ENCODE data around the gene PLXNA2. TPM values are rescaled to one million over a fixed set of nuclear protein-coding genes. Genes with fewer than 3 reads are reported as not detected.
A peak's percentile ranks its signal among the peaks of the same experiment; 100 is the strongest.

Gene PLXNA2
- total RNA-seq, 1 experiment from 2014 or later = 10.2 TPM

GRCh38 chr1:208254862-208255261 lies 10.7 kb upstream of the PLXNA2 start:
- POLR2A ChIA-PET (ENCODE audit: unreplicated experiment) = no interaction called here
- Histone ChIP-seq H3K4me3 (no peak overlapping the region), H3K4me1 (replicated peaks; ENCODE audit: insufficient read depth) (no peaks in the 10 kb centered on the region; the same call in 1 of the 2 replicates), H4K20me1 (ENCODE audit: insufficient read depth) (no peaks in the 10 kb centered on the region), H3K27ac (no peak overlapping the region), H3K27me3 (ENCODE audit: insufficient read depth, low read depth) (peaks cover 31% of the 10 kb centered on the region), H3K36me3 (ENCODE audit: low read depth) (no peaks in the 10 kb centered on the region), H3K9me2 (ENCODE audit: insufficient read depth) (no peaks in the 10 kb centered on the region), H2AFZ (no peak overlapping the region), H3K9me3 (ENCODE audit: insufficient read depth, low read depth) (no peaks in the 10 kb centered on the region), H3K79me2 (ENCODE audit: low read depth) (no peaks in the 10 kb centered on the region), H3F3A (ENCODE audit: insufficient read depth, low read depth) (peaks cover 6% of the 10 kb centered on the region; the same call in 1 of the 2 replicates), H3K4me2 (no peak overlapping the region)
- TF ChIP-seq EZH2 (IDR thresholded peaks at IDR 0.05; ENCODE audit: low read depth) = no peak
- TF ChIP-seq, protein P1, sequence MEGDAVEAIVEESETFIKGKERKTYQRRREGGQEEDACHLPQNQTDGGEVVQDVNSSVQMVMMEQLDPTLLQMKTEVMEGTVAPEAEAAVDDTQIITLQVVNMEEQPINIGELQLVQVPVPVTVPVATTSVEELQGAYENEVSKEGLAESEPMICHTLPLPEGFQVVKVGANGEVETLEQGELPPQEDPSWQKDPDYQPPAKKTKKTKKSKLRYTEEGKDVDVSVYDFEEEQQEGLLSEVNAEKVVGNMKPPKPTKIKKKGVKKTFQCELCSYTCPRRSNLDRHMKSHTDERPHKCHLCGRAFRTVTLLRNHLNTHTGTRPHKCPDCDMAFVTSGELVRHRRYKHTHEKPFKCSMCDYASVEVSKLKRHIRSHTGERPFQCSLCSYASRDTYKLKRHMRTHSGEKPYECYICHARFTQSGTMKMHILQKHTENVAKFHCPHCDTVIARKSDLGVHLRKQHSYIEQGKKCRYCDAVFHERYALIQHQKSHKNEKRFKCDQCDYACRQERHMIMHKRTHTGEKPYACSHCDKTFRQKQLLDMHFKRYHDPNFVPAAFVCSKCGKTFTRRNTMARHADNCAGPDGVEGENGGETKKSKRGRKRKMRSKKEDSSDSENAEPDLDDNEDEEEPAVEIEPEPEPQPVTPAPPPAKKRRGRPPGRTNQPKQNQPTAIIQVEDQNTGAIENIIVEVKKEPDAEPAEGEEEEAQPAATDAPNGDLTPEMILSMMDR (conservative IDR thresholded peaks at IDR 0.05) = no peak
- no TSS peak for BruUV-seq (replicated peaks)
- intact Hi-C loops (cut with micrococcal nuclease; ENCODE audit: unreplicated experiment) = no loop called here
- CTCF ChIA-PET = no interaction called here
- DNase-seq = peak in 1 of 2 experiments; percentile 72

DNA sequence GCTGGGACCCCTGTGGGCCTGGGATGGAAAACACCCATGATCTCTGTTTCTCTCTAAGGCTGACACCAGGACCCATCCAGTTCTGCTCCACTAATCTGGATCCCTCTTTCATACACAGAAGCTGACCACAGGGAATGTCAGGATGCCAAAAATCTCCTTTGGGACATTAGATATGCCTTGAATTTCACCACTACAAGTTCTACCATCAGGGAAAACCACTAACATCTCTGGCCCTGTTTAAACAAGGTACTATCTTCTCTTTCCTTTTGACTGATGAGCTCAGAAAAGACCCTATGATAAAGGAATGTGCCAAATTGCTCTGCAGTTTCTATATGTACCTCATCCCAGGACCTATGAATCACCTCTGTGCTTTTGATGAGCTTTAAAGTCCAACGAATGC lies 10.2 kb upstream of the PLXNA2 start:
- Histone ChIP-seq H3K27me3 (ENCODE audit: insufficient read depth, low read depth) (peaks cover 26% of the 10 kb centered on the region), H3K4me1 (replicated peaks; ENCODE audit: insufficient read depth) (no peaks in the 10 kb centered on the region; the same call in 1 of the 2 replicates), H3K9me2 (ENCODE audit: insufficient read depth) (no peaks in the 10 kb centered on the region), H2AFZ (no peak overlapping the region), H3K36me3 (ENCODE audit: low read depth) (no peaks in the 10 kb centered on the region), H3K4me3 (no peak overlapping the region), H3F3A (ENCODE audit: insufficient read depth, low read depth) (peaks cover 6% of the 10 kb centered on the region; the same call in 1 of the 2 replicates), H3K79me2 (ENCODE audit: low read depth) (no peaks in the 10 kb centered on the region), H3K4me2 (no peak overlapping the region), H3K27ac (no peak overlapping the region), H3K9me3 (ENCODE audit: insufficient read depth, low read depth) (no peaks in the 10 kb centered on the region), H4K20me1 (ENCODE audit: insufficient read depth) (no peaks in the 10 kb centered on the region)
- DNase-seq = no peak
- TF ChIP-seq, protein P1 (conservative IDR thresholded peaks at IDR 0.05) = no peak
- no peak for TF ChIP-seq EZH2 (IDR thresholded peaks at IDR 0.05; ENCODE audit: low read depth)
- intact Hi-C loops (cut with micrococcal nuclease; ENCODE audit: unreplicated experiment) = no loop called here
- no TSS peak for BruUV-seq (replicated peaks)
- CTCF ChIA-PET = no interaction called here
- POLR2A ChIA-PET (ENCODE audit: unreplicated experiment) = no interaction called here

- H3K79me2 ChIP-seq (ENCODE audit: low read depth) = no peaks in the 10 kb centered on the region
- H3K9me3 ChIP-seq (ENCODE audit: insufficient read depth, low read depth) = no peaks in the 10 kb centered on the region
- no peak overlapping the region for H3K4me3 ChIP-seq
- H3F3A ChIP-seq (ENCODE audit: insufficient read depth, low read depth) = peaks cover 6% of the 10 kb centered on the region; the same call in 1 of the 2 replicates
- ChIA-PET POLR2A (ENCODE audit: unreplicated experiment) (no interaction called here), CTCF (no interaction called here)
- H3K4me2 ChIP-seq = no peak overlapping the region
- DNase-seq = no peak
- H3K9me2 ChIP-seq (ENCODE audit: insufficient read depth) = no peaks in the 10 kb centered on the region
- no peaks in the 10 kb centered on the region for H4K20me1 ChIP-seq (ENCODE audit: insufficient read depth)
- BruUV-seq (replicated peaks) = no TSS peak
- no peak overlapping the region for H3K27ac ChIP-seq
- H3K36me3 ChIP-seq (ENCODE audit: low read depth) = no peaks in the 10 kb centered on the region
- TF ChIP-seq, protein P1 (conservative IDR thresholded peaks at IDR 0.05) = no peak
- no peak for TF ChIP-seq EZH2 (IDR thresholded peaks at IDR 0.05; ENCODE audit: low read depth)
- H2AFZ ChIP-seq = no peak overlapping the region
- H3K4me1 ChIP-seq (replicated peaks; ENCODE audit: insufficient read depth) = no peaks in the 10 kb centered on the region; the same call in 1 of the 2 replicates
- H3K27me3 ChIP-seq (ENCODE audit: insufficient read depth, low read depth) = peaks cover 13% of the 10 kb centered on the region
- intact Hi-C loops (cut with micrococcal nuclease; ENCODE audit: unreplicated experiment) = no loop called here
Observed at GRCh38 chr1:208252836-208253576, 8.8 kb upstream of the PLXNA2 start.

All from PC-9 (cell line).